NCI-H146 treated with DMSO at 0.1 percent for 48 hours (cell line): ENCODE results near the gene YPEL4.

Experiments used
- DNase-seq: peaks from one replicate; lab custom pipeline; 2025; ENCODE audit not compliant: unreplicated experiment; lab: John Stamatoyannopoulos, UW

YPEL4 gene

GRCh38 chr11:57634311-57634710, 15.4 kb downstream of the YPEL4 start:
- no peak for DNase-seq

GRCh38 chr11:57633394-57634070, 16.2 kb downstream of the YPEL4 start:
- no peak for DNase-seq

GRCh38 chr11:57632116-57632515, 17.6 kb downstream of the YPEL4 start:
- no peak for DNase-seq

- DNase-seq = no peak
These were observed 19.5 kb downstream of the YPEL4 start for GRCh38 chr11:57630171-57630570.

GRCh38 chr11:57626895-57627294, 22.8 kb downstream of the YPEL4 start:
- DNase-seq = no peak

GRCh38 chr11:57624864-57625263, 24.8 kb downstream of the YPEL4 start:
- DNase-seq = no peak

- no peak for DNase-seq
These were observed 27.4 kb downstream of the YPEL4 start for GRCh38 chr11:57622263-57622662.

GRCh38 chr11:57620467-57620866, 29.2 kb downstream of the YPEL4 start:
- no peak for DNase-seq

- no peak for DNase-seq
These were observed 30.4 kb downstream of the YPEL4 start for GRCh38 chr11:57619331-57619730.

- DNase-seq = no peak
These were observed 31.3 kb downstream of the YPEL4 start for GRCh38 chr11:57618438-57618837.

GRCh38 chr11:57616595-57616994, 33.1 kb downstream of the YPEL4 start:
- no peak for DNase-seq

GRCh38 chr11:57615308-57615707, 34.4 kb downstream of the YPEL4 start:
- DNase-seq = no peak

- no peak for DNase-seq
These were observed 35.4 kb downstream of the YPEL4 start for GRCh38 chr11:57614234-57614772.

- no peak for DNase-seq
These were observed 39.5 kb downstream of the YPEL4 start for GRCh38 chr11:57610170-57610569.

- no peak for DNase-seq
These were observed 44.7 kb downstream of the YPEL4 start for GRCh38 chr11:57605028-57605420.

GRCh38 chr11:57604296-57605027, 45.2 kb downstream of the YPEL4 start:
- no peak for DNase-seq

- DNase-seq = no peak
These were observed 48.4 kb downstream of the YPEL4 start for GRCh38 chr11:57601297-57601696.

GRCh38 chr11:57599381-57599780, 50.3 kb downstream of the YPEL4 start:
- DNase-seq = no peak

- no peak for DNase-seq
These were observed 50.9 kb downstream of the YPEL4 start for GRCh38 chr11:57598831-57599155.

GRCh38 chr11:57597916-57598830, 51.5 kb downstream of the YPEL4 start:
- DNase-seq = no peak

GRCh38 chr11:57597461-57597915, 52.2 kb downstream of the YPEL4 start, which contains the start of gene SERPING1:
TSS of gene SERPING1 (plus strand) at chr11:57597685. CDS start at chr11:57598271, 586 bp downstream.
- DNase-seq = no peak
